Large intestine (tissue), 3 donors: Measurements from ENCODE around the gene MFSD2A. TPM values are rescaled to one million over a fixed set of nuclear protein-coding genes. Genes with fewer than 3 reads are reported as not detected.
A peak's percentile ranks its signal among the peaks of the same experiment; 100 is the strongest.
"Not testable (repeated sequence)": the region's sequence is repeated elsewhere in the genome, so short reads cannot be mapped to it uniquely, and the experiment has no call there.

Experiments
- DNase-seq, 2 donors: peaks; one replicate each; pipeline versions ENCODE4 v3.0.0 to v3.0.0-alpha.2; 2013
- H3K27ac ChIP-seq: one replicate; pipeline ENCODE4 v1.5.1; 2013; ENCODE audit warnings: low read length
- H3K27me3 ChIP-seq: 2 replicates; pipeline ENCODE4 v1.6.1; 2013; ENCODE audit warnings: low read length; ENCODE audit not compliant: control insufficient read depth, insufficient read depth
- H3K36me3 ChIP-seq: 2 replicates; pipeline ENCODE4 v1.6.1; 2013; ENCODE audit warnings: low read length; ENCODE audit not compliant: control insufficient read depth, insufficient read depth
- H3K4me1 ChIP-seq: one replicate; pipeline ENCODE4 v1.6.1; 2013; ENCODE audit warnings: low read length; ENCODE audit not compliant: control insufficient read depth, insufficient read depth
- H3K4me3 ChIP-seq: one replicate; pipeline ENCODE4 v1.5.1; 2013; ENCODE audit warnings: low read length
- H3K9me3 ChIP-seq: one replicate; pipeline ENCODE4 v1.6.1; 2013; ENCODE audit warnings: mild to moderate bottlenecking, low read depth, low read length, moderate library complexity; ENCODE audit not compliant: control insufficient read depth
- WGBS: methylation state at CpG from one replicate; pipeline ENCODE4 v1.1.5; 2013; ENCODE audit warnings: low lambda C conversion rate; ENCODE audit not compliant: insufficient coverage; 5-methylcytosine and 5-hydroxymethylcytosine counted together
- polyA plus RNA-seq: library from polyadenylated mRNA; unstranded; fragments of 120-200 nt; gene quantifications from one replicate; pipeline ENCODE4 v1.2.1, GENCODE V29; 2013

The MFSD2A gene
- polyA plus RNA-seq, 1 donor, result 27.1 TPM

- Histone ChIP-seq H3K9me3 (peaks cover 6% of the 10 kb centered on the region), H3K4me3 (no peak overlapping the region), H3K27me3 (no peaks in the 10 kb centered on the region), H3K4me1 (no peaks in the 10 kb centered on the region), H3K36me3 (no peaks in the 10 kb centered on the region), H3K27ac (no peak overlapping the region)
- no CpG with 5 or more reads among the region's 2 CpGs for WGBS
- DNase-seq, result no peak
Observed at GRCh38 chr1:40001456-40001855, 46.5 kb downstream of the MFSD2A start.

GRCh38 chr1:40003156-40004093, 48.5 kb downstream of the MFSD2A start:
- Histone ChIP-seq H3K27ac (no peak overlapping the region), H3K4me1 (no peaks in the 10 kb centered on the region), H3K4me3 (no peak overlapping the region), H3K27me3 (no peaks in the 10 kb centered on the region), H3K36me3 (no peaks in the 10 kb centered on the region), H3K9me3 (peaks cover 6% of the 10 kb centered on the region)
- WGBS, result no CpG with 5 or more reads among the region's 10 CpGs
- no peak for DNase-seq

GRCh38 chr1:40004857-40005256, 49.9 kb downstream of the MFSD2A start:
- no peak for DNase-seq
- no peaks in the 10 kb centered on the region for H3K36me3 ChIP-seq
- WGBS, result 86% methylated on average over 1 of the region's 2 CpGs
- no peak overlapping the region for H3K4me3 ChIP-seq
- no peak overlapping the region for H3K27ac ChIP-seq
- H3K4me1 ChIP-seq, result no peaks in the 10 kb centered on the region
- no peaks in the 10 kb centered on the region for H3K27me3 ChIP-seq
- no peaks in the 10 kb centered on the region for H3K9me3 ChIP-seq

- not testable (repeated sequence) for H3K36me3 ChIP-seq, H3K9me3 ChIP-seq
- no CpG with 5 or more reads among the region's 3 CpGs for WGBS
Observed at GRCh38 chr1:40007481-40008034, 52.6 kb downstream of the MFSD2A start.

GRCh38 chr1:40011198-40011597, 56.3 kb downstream of the MFSD2A start:
- H3K27ac ChIP-seq, result no peak overlapping the region
- WGBS, result 100% methylated on average over 2 of the region's 3 CpGs
- H3K4me3 ChIP-seq, result no peak overlapping the region
- DNase-seq, result no peak
- peaks cover 3% of the 10 kb centered on the region for H3K4me1 ChIP-seq
- no peaks in the 10 kb centered on the region for H3K27me3 ChIP-seq
- no peaks in the 10 kb centered on the region for H3K9me3 ChIP-seq
- H3K36me3 ChIP-seq, result no peaks in the 10 kb centered on the region

More at GRCh38 chr1:40007481-40008034, 52.6 kb downstream of the MFSD2A start:
- not testable (repeated sequence) for DNase-seq, H3K4me1 ChIP-seq, H3K27ac ChIP-seq, H3K4me3 ChIP-seq, H3K27me3 ChIP-seq

- H3K4me3 ChIP-seq, result no peak overlapping the region
- no peaks in the 10 kb centered on the region for H3K9me3 ChIP-seq
- WGBS, result no CpG with 5 or more reads among the region's 3 CpGs
Observed at GRCh38 chr1:40014253-40014706, 59.3 kb downstream of the MFSD2A start.

GRCh38 chr1:40014812-40015594, 60.1 kb downstream of the MFSD2A start:
- 57% methylated on average over 4 of the region's 10 CpGs for WGBS

More at GRCh38 chr1:40014253-40014706, 59.3 kb downstream of the MFSD2A start:
- peak in 1 of 2 donors; percentile 49 for DNase-seq
- no peaks in the 10 kb centered on the region for H3K27me3 ChIP-seq
- H3K4me1 ChIP-seq, result peaks cover 3% of the 10 kb centered on the region
- peak overlapping the region; percentile 13 for H3K27ac ChIP-seq
- H3K36me3 ChIP-seq, result no peaks in the 10 kb centered on the region

GRCh38 chr1:40017951-40018575, 63.1 kb downstream of the MFSD2A start:
- DNase-seq, result no peak
- WGBS, result 75% methylated on average over 3 of the region's 5 CpGs
- H3K4me1 ChIP-seq, result peaks cover 3% of the 10 kb centered on the region

More at GRCh38 chr1:40014812-40015594, 60.1 kb downstream of the MFSD2A start:
- peak overlapping the region; percentile 13 for H3K27ac ChIP-seq
- H3K4me1 ChIP-seq, result peaks cover 3% of the 10 kb centered on the region
- DNase-seq, result peak in 1 of 2 donors; percentile 17
- H3K36me3 ChIP-seq, result no peaks in the 10 kb centered on the region
- H3K27me3 ChIP-seq, result no peaks in the 10 kb centered on the region
- H3K4me3 ChIP-seq, result no peak overlapping the region
- H3K9me3 ChIP-seq, result no peaks in the 10 kb centered on the region

More at GRCh38 chr1:40017951-40018575, 63.1 kb downstream of the MFSD2A start:
- Histone ChIP-seq H3K36me3 (no peaks in the 10 kb centered on the region), H3K9me3 (no peaks in the 10 kb centered on the region), H3K27ac (no peak overlapping the region), H3K27me3 (no peaks in the 10 kb centered on the region), H3K4me3 (no peak overlapping the region)
